ENCODE results near the gene TRIM7.
"Not testable (repeated sequence)": the region's sequence is repeated elsewhere in the genome, so short reads cannot be mapped to it uniquely, and the experiment has no call there.

The TRIM7 gene

GRCh38 chr5:181193656-181194055 is 11.3 kb downstream of the TRIM7 start:
- no peak for DNase-seq (ENCODE audit: low read depth in 2 of 2)

GRCh38 chr5:181192337-181193046 is 12.5 kb downstream of the TRIM7 start:
- DNase-seq (ENCODE audit: low read depth in 2 of 2): no peak

GRCh38 chr5:181191526-181192336 is 13.3 kb downstream of the TRIM7 start:
- peak; percentile 90 to 92 for DNase-seq (ENCODE audit: low read depth in 2 of 2)

GRCh38 chr5:181190711-181191525 is 14.1 kb downstream of the TRIM7 start:
- no peak for DNase-seq (ENCODE audit: low read depth in 2 of 2)

GRCh38 chr5:181189962-181190710 is 14.9 kb downstream of the TRIM7 start:
- DNase-seq (ENCODE audit: low read depth in 2 of 2): no peak

GRCh38 chr5:181189363-181189961 is 15.5 kb downstream of the TRIM7 start:
- peak in 1 of 2 donors; percentile 51 for DNase-seq (ENCODE audit: low read depth in 2 of 2)

- DNase-seq (ENCODE audit: low read depth in 2 of 2): peak; percentile 60 to 65
Measured at GRCh38 chr5:181188700-181189362, 16.2 kb downstream of the TRIM7 start.

- peak in 1 of 2 donors; percentile 68 for DNase-seq (ENCODE audit: low read depth in 2 of 2)
Measured at GRCh38 chr5:181187500-181188213, 17.3 kb downstream of the TRIM7 start.

- no peak for DNase-seq (ENCODE audit: low read depth in 2 of 2)
Measured at GRCh38 chr5:181186986-181187499, 18.0 kb downstream of the TRIM7 start.

GRCh38 chr5:181186022-181186421 is 19.0 kb downstream of the TRIM7 start:
- DNase-seq (ENCODE audit: low read depth in 2 of 2): no peak

GRCh38 chr5:181185560-181185959 is 19.4 kb downstream of the TRIM7 start:
- no peak for DNase-seq (ENCODE audit: low read depth in 2 of 2)

- DNase-seq (ENCODE audit: low read depth in 2 of 2): no peak
Measured at GRCh38 chr5:181184845-181185216, 20.2 kb downstream of the TRIM7 start.

GRCh38 chr5:181182651-181183050 is 22.3 kb downstream of the TRIM7 start:
- no peak for DNase-seq (ENCODE audit: low read depth in 2 of 2)

GRCh38 chr5:181181650-181182565 is 23.1 kb downstream of the TRIM7 start:
- no peak for DNase-seq (ENCODE audit: low read depth in 2 of 2)

- DNase-seq (ENCODE audit: low read depth in 2 of 2): not testable (repeated sequence)
Measured at GRCh38 chr5:181177559-181177958, 27.4 kb downstream of the TRIM7 start.

GRCh38 chr5:181176254-181176952 is 28.6 kb downstream of the TRIM7 start:
- DNase-seq (ENCODE audit: low read depth in 2 of 2): no peak

- DNase-seq (ENCODE audit: low read depth in 2 of 2): peak in 1 of 2 donors; percentile 56
Measured at GRCh38 chr5:181173420-181174342, 31.3 kb downstream of the TRIM7 start.

Data from stimulated activated CD4-positive, alpha-beta T cell treated with anti-CD3 and anti-CD28 coated beads, Interleukin-15, amount 100 ng/mL, for 48 hours (primary cell).